Measurements from ENCODE around the gene RARS2.

GRCh38 chr6:87608802-87609201 is 19.0 kb upstream of the RARS2 start:
- TF ChIP-seq GATA2 (IDR thresholded peaks at IDR 0.05; ENCODE audit: low read depth, low read length) (no peak), GATA3 (IDR thresholded peaks at IDR 0.05; ENCODE audit: low read depth, low read length) (no peak)

All from SH-SY5Y (cell line).